Inflammatory macrophage treated with lipopolysaccharide for 4 hours (primary cell): ENCODE results near the gene RANBP2.

Experiments
- DNase-seq: peaks from one replicate; pipeline ENCODE4 v3.0.0-alpha.2; 2020

Gene RANBP2

GRCh38 chr2:108786008-108786353 lies 66.7 kb downstream of the RANBP2 start:
- no peak for DNase-seq

- DNase-seq = peak; percentile 82
Observed at GRCh38 chr2:108786354-108787215, 67.3 kb downstream of the RANBP2 start, which contains the start of gene CCDC138. CCDC138 (plus strand) TSS chr2:108786771; CDS start chr2:108786823, 52 bp downstream.

DNA sequence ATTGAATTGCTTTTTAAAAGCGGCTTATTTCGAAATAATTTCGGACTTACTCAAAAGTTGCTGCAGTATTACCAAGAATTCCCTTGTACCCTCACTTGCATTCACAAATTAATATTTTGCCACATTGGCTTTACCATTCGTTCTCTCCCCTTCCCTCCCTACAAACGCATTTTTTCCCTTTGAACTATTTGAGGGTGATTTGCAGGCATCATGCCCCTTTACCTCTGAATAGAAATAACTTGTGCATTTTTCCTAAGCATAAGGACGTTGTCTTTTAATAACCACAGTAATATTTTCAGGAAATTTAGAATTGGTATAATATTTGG lies 67.9 kb downstream of the RANBP2 start:
- peak; percentile 16 for DNase-seq

GRCh38 chr2:108803045-108803736 lies 83.9 kb downstream of the RANBP2 start:
- no peak for DNase-seq

DNA sequence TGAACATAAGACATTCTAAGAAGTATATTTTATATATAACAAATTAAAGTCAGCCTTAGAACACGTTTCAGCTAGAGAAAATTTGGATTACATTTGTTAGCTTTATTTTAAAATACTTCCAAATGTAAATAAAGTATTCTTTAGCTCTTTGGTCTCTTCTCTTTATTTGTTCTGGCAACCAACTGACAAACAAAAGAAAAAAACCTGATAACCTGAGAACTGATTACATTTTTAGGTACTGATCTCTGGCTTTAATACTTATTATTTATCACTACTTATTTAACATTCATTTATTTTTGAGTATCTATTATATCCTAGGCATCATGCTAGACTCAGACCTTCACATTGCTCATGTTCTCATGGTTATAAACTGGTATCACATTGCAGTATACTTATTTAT lies 85.8 kb downstream of the RANBP2 start:
- DNase-seq = no peak

GRCh38 chr2:108805782-108806181 lies 86.5 kb downstream of the RANBP2 start:
- DNase-seq = no peak

DNA sequence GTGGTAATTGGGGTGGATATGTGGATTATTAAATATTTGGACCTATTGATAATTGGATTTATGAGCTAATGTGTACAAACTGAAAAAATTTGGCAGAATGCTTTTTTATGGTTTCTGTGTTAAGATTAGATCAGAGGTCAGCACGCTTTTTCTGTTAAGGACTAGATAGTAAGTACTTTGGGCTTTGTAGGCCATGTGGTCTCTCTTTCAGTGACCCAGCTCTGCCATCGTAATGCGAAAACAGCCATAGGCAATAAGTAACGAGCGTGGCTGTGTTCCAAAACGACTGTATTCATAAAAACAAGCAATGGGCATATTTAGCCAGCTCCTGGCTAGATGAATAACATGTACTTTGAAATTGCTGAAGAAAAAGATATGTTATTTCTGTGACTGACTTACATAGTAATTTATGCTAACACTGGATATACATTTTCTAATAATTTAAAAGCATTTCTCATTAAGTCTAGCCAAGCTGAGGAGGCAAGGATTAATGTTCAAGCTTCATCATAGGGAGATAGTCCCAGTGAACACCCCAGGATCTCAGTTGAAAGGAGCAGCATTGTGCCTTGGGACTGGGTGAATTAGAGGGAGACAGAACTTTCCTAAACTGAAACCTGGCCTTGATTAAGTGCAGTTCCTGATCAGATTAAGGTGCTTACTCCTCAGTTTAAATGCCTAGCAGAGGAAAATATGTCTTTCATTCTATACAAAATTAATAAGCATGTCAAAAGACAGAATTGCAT lies 87.3 kb downstream of the RANBP2 start:
- DNase-seq = no peak

DNA sequence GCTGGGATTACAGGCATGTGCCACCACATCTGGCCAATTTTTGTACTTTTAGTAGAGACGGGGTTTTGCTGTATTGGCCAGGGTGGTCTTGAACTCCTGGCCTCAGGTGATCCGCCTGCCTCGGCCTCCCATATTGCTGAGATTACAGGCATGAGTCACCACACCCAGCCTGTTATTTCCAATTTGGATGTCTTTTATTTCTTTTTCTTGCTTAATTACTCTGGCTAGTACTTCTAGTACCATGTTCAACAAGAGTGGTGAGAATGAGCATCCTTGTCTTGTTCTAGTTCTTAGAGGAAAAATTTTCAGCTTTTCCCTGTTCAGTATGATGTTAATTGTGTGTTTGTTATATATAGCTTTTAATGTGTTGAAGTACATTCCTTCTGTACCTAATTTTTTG lies 90.7 kb downstream of the RANBP2 start:
- DNase-seq = no peak

DNA sequence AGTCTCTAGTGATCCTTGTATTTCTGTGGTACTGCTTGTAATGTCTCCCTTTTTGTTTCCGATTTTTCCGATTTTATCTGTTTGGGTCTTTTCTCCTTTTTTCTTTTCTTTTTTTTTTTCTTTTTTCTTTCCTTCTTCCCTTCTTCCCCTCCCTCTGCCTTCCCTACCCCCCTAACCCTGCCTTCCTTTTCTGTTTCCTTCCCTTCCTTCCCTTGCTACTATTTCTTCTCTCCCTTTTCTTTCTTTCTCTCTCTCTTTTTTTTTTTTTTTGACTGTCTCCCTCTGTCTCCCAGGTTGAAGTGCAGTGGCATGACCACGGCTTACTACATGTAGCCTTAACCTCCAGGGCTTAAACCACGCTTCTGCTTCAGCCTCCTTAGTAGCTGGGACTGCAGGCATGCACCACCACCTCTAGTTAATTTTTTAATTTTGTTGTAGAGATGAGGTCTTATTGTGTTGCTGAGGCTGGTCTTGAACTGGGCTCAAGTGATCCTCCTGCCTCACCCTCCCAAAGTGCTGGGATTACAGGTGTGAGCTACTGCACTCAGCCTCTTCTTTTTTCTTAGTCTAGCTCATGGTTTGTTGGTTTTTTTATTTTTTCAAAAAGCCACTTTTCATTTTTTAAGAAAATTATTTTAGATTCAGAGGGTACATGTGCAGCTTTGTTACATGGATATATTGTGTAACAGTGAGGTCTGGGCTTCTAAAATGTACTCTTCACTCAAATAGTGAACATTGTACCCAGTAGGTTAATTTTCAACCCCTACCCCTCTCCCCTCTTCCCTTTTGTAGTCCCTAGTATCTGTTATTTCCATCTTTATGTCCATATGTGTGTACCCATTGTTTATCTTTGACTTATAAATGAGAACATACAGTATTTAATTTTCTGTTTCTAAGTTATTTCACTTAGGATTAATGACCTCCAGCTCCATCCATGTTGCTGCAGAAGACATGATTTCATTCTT lies 92.0 kb downstream of the RANBP2 start:
- no peak for DNase-seq

- DNase-seq = no peak
Observed at GRCh38 chr2:108813732-108814131, 94.5 kb downstream of the RANBP2 start.

DNA sequence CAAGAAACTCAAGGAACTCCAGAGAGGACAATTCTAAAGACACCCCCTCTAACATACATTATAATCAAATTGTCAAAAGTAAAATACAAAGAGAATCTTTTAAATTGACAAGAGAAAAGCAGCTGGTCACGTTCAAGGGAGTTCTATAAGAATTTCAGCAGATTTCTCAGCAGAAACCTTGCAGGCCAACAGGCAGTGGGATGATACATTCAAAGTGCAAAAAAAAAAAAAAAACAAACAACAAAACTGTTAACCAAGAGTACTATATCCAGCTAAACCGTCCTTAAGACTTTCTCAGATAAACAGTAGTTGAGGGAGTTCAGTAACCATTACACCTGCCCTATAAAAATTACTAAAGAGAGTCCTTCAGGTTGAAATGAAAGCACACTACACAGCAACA lies 101.2 kb downstream of the RANBP2 start:
- DNase-seq = no peak

DNA sequence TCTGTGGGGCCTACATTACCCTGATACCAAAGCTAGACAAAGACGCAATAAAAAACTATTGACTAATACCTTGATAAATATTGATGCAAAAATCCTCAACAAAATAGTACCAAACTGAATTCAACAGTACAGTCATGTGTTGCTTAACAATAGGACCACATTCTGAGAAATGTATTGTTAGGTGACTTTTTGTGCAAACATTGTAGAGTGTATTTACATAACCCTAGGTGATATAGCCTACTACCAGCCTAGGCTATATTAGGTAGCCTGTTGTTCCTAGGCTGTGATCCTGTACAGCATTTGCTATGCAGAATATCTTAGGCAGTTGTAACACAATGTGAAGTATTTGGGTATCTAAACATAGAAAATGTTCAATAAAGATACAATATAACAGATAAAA lies 104.0 kb downstream of the RANBP2 start:
- no peak for DNase-seq

- DNase-seq = no peak
Observed at GRCh38 chr2:108824316-108825070, 105.2 kb downstream of the RANBP2 start.

GRCh38 chr2:108825254-108825653 lies 106.0 kb downstream of the RANBP2 start:
- DNase-seq = no peak

DNA sequence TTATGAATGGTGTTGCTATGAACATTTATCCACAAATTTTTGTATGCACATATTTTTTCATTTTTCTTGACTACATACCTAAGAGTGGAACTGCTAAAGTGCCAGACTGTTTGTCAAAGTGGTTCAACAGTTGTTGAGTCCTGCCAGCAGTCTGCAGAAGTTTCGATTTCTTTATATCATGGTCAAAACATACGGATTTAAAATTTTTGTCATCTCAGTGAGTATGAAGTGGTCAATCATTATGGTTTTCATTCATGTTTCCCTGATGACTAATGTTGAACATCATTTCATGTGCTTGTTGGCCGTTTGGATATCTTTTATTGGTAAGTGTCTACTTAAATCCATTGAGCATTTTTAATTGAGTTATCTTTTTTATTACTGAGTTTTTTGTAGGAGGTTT lies 106.5 kb downstream of the RANBP2 start:
- no peak for DNase-seq

- DNase-seq = no peak
Observed at GRCh38 chr2:108829578-108830310, 110.5 kb downstream of the RANBP2 start.

DNA sequence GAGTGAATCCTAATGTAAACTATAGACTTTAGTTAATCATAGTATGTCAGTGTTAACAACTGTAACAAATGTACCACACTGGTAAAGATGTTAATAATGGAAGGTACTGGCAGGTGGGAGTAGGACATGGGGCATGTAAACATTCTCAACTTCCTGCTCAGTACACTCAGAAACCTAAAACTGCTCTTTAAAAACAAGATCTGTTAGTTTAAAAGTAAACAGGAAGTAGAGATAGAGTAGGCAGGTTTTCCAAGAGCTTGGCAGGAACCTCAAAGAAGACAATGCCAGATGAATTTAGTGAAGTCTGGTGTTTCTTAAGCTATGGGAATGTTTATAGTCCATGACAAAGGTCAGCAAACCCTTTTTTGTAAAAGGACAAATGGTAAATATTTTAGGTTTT lies 113.9 kb downstream of the RANBP2 start:
- DNase-seq = no peak

DNA sequence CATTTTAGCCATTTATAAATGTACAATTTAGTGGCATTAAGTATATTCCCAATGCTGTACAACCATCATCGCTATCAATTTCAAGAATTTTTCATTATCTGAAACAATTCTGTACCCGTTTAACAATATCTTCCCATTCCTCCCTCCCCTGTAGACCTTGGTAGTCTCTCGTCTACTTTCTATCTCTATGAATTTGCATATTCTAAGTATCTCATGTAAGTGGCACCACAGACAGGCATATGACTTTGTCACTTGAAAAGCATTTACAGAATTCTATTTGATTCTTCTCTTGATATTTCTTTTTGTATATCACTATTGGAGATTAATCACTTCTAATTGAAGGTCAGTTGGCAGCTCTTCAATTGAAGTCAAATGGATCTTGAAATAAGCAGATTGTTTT lies 115.3 kb downstream of the RANBP2 start:
- DNase-seq = no peak

- no peak for DNase-seq
Observed at GRCh38 chr2:108835040-108835439, 115.8 kb downstream of the RANBP2 start.
